ENCODE measurements around the gene FAM89B. TPM values are rescaled to one million over a fixed set of nuclear protein-coding genes. Genes with fewer than 3 reads are reported as not detected.

Gene FAM89B
- total RNA-seq, 1 experiment from 2014 or later = 40.0 TPM

DNA sequence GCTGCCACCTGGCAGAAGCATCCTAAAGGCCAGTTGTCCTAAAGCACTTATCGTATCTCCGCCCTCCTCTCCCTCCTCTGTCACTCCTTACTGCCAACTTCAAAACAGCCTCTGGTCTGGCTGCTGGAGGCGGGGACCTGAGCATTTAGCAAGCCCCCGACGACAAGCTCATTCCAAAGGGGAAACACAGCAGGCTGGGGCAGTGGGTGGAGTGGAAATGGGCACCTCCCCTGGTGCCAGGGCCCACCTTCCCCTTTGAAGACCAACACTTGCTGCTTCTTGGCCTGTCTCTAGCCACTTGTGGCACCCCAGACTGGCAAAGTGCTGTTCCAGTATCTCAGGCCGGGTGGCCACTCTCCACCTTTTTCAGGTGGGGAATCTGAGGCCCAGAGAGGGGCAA lies 38.1 kb downstream of the FAM89B start:
- no peak for DNase-seq (ENCODE audit: low read depth)

DNA sequence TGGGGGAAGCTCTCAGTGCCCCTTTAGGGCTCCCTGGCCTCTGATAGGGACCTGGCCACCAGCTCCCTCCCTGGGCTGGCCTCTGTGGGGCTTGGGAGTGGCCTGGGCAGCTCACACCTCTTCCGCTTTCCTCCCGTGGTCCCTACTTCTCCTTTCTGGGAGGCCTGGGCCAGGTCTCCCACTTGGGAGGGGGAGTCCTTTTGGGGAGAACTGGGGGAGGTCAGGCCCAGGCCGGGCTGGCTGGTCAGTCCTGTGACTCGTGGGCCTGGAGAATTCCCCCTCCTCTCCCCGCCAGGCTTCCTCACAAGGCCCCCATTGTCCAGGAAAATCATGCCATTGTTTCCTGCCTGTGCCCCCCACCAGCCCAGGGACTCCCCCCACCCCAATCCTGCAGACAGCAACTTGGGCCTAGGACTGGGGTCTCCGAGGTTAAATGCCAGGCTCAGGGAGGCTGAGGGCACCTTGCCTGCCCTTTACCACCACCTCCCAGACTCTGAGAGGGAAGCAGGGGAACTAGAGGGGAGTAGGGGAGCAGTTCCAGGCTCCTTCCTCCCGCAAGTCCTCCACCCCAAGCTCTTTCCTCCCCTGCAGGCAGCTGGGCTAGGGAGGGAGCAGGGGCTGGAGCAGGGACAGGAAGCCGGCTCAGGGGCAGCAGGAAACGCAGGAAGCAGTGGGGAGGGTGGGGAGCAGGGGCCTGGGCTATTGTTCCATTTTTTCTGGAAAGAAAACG lies 38.9 kb downstream of the FAM89B start:
- DNase-seq (ENCODE audit: low read depth) = no peak

DNA sequence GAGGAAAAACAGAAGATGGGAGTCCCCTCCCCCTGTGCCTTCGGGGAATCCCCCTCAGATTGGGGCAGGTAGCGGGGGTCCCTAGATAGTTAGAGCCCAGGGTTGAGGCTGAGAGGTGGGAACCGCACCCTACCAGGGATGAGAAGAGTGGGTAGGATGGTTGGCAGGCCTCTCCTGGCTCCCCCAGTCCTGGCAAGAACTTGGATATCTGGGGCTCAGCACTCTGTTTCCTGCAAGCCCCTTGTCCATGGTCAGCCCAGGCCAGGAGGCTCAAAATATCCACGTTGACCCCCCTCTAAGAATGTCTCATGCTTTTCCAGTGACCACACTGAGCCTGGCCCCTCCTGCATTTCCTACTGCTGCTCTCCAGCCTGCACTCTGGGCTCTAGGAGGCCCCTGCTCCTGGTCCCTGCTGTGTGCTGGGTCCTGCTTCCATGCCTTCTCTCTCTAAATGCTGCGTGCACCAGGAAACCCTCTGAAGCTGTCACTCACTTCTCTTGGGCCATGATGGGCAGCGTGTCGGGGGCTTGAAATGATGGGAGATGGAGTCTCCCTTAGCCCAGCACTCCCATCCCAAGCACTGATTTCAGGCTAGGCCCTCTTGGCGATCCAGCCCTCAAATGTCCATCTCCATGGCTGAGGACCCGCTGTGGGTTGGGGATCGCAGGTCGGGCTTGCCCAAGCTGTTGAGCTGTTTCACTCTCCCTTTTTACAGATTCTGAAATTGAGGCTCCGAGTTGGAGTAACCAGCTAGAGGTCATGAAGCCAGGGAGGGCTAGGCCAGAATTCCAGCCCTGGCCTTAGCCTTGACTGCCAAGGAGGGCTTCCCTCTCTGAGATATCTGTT lies 39.6 kb downstream of the FAM89B start:
- no peak for DNase-seq (ENCODE audit: low read depth)

DNA sequence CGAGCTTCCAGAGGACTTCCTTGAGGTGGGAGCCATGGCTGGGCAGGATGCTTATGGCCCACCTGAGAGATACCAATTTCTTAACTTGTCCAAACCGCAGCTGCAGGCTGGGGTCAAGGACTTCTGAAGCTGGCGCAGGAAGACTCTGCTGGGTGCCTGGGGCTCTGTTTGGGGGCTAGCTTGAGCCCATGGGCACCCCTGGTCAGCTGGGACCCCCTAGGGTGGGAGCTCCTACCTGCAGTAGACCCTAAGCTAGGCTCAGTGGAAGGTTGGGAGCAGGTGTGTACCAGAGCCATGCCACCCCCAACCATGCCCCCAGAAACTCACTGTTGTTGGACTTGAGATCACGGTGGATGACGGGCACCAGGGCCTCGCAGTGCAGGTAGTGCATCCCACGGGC lies 40.4 kb downstream of the FAM89B start:
- DNase-seq (ENCODE audit: low read depth) = no peak

DNA sequence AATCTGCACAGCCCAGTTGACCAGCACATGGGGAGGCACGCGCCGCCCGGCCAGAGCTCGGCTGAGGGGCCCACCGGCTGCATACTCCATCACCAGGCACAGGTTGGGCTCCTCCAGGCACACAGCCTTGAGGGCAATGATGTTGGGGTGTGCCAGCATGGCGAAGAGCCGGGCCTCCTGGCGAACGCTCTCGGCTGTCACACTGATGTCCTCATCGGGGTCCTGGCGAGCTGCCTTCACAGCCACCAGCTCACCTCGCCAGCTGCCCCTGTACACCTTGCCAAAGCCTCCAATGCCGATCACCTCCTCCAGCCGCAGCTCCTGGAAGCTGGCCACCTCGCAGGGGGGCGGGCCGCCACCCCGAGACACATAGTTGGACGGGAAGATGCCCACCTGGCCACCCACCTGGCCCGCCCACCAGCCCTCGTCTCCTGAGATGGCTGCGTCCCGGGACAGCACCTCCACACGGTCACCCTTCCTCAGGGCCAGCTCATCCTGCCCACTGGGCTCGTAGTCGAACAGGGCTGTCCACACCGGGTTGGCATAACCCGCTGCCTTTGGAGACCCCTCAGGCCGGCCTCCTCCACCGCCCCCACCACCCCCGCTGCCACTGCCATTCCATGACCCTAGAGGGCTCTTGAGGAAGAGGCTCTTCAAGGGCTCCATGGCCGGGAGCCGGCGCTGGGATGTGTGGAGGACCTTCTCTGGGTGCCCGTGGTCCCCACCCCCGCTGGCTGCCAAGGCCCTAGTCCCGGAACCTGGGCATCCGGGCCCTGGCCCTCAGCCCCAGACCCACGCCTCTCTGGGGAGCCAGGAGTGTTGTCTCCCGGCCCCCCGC lies 41.0 kb downstream of the FAM89B start:
- DNase-seq (ENCODE audit: low read depth) = no peak

DNA sequence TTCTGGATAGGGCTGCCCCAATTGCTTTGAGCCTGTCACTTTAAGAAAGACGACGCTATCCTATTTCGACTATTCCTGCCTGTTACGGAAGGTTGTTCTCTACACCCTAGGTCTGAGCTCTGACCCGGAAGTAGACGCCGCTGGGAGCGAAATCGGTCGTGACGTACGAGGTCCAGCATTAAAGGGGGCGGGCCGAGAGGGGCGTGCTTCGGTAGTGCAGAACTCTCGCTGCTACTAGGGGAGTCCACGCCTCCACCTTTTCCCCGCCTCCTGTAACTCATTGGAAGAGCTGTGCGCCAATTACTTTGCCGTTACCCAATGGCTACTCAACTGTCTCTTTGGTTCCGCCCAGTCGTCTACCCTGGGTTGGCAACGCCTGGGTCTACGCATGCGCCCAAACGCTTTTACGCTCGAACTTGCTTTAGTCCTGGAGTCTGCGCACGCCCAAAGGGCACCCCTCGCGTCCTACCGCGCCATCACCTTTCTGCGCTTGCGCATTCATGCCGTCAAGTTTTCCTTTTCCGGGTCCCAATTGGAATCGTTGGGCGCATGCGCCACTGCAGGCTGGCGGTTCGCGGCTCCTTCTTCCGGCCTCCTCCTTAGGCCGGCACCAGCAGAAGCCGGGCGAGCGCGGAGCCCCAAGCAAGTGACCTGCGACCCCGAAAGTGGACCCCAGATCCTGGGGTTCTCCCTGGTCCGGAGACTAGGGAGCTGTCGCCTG lies 43.1 kb downstream of the FAM89B start, which contains the start of gene PCNX3:
TSS of gene PCNX3 (plus strand) at position 548 of the 721 bp plus-strand sequence. CDS start 536 bp downstream, outside the sequence.
- DNase-seq (ENCODE audit: low read depth) = peak; percentile 100

DNA sequence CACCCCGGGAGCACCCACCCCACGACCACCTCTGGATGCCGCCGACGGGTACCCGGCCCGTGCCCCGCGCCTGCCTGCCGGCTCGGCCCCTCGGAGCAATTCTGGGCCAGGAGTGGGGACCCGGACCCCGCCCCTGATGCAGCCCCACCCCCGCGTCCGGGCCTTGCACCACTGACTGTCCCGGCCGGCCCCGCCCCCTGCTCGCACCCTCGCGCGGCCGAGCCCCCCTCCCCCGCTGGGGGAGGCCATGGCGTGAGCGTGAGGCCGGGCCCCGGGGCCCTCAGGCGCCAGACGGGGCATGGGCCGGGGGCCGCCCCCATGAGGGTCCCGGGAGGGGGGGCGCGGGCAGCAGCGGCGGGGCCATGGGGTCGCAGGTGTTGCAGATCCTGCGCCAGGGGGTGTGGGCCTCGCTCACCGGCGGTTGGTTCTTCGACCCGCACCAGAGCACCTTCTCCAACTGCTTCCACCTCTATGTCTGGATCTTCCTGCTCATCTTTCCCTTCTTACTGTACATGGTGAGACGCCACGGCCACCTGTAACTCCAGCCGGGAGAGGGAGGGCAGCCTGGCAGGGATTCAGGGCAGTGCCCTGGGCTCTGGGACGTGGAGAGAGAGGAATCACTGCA lies 43.7 kb downstream of the FAM89B start:
- DNase-seq (ENCODE audit: low read depth) = peak; percentile 40

DNA sequence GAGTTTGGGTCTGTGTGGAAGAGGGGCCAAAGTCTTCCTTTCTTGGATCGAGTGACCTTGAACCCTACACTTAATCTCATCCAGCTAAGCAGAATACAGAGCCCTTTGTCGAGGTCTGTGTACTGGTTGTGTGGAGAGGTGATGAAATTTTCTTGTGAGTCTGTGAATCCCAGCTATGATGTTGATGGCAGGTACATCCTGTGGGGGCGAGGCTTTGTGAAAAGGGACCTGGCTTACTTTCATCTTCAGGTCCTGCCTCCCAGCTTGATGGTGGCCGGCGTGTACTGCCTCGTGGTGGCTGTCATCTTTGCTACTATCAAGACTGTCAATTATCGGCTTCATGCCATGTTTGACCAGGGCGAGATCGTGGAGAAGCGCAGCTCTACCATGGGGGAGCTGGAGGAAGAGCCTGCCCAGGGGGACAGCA lies 44.2 kb downstream of the FAM89B start:
- no peak for DNase-seq (ENCODE audit: low read depth)

DNA sequence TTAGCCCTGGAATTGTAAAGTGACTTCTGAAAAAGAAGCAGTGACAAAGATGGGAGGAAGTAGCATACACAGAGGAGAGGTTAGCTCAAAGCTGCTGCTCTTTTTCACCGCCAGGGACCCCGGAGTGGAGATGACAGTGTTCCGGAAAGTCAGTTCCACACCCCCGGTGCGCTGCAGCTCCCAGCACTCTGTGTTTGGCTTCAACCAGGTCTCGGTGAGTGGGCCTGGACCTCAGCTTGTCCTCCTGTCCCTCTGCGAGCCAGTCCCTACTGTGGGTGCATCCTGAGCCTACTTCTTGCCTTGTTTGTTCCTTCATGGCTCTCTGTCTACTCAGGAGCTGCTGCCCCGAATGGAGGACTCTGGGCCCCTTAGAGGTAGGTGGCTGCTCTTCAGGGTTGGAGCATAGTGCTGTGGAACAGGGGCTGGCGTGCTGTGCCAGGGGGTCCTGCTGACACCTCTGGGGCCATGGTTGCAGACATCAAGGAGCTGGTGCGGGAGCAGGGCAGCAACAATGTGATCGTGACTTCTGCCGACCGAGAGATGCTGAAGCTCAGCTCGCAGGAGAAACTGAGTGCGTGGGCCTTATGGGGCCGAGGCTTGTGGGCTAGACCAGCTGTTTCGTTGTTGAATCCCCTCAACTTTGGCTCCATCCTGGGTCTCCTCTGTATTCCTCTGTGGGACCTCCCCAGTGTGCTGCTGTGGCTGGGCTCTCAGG lies 45.0 kb downstream of the FAM89B start:
- DNase-seq (ENCODE audit: low read depth) = no peak

DNA sequence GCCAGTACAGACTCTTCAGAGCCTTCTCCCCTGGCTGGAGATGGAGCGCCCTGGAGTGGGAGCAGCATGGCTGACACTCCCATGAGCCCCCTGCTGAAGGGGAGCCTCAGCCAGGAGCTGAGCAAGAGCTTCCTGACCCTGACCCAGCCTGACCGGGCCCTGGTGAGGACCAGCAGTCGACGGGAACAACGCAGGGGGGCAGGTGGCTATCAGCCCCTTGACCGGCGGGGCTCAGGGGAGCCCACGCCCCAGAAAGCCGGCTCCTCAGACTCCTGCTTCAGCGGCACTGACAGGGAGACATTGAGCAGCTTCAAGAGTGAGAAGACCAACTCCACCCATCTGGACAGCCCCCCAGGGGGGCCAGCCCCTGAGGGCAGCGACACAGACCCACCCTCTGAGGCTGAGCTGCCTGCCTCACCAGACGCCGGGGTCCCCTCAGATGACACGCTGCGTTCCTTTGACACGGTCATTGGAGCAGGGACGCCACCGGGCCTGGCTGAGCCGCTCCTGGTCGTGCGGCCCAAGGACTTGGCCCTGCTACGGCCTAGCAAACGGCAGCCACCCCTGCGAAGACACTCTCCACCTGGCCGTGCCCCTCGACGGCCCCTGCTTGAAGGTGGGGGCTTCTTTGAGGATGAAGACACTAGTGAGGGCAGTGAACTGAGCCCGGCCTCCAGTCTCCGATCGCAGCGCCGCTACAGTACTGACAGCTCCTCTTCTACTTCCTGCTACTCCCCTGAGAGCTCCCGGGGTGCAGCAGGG lies 45.8 kb downstream of the FAM89B start:
- no peak for DNase-seq (ENCODE audit: low read depth)

DNA sequence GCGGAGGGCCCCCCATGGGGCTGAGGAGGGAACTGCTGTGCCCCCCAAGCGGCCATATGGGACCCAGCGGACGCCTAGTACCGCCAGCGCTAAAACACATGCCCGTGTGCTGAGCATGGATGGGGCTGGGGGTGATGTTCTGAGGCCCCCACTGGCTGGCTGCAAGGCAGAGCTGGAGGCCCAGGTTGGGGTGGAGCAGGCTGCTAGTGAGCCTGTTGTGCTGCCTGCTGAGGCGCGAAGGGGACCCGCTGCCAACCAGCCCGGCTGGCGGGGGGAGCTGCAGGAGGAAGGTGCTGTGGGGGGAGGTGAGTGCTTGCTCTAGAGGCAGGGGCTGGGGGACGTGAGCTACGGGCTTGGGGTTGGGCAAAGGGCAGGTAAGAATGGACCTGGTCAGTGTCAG lies 46.4 kb downstream of the FAM89B start:
- no peak for DNase-seq (ENCODE audit: low read depth)

DNA sequence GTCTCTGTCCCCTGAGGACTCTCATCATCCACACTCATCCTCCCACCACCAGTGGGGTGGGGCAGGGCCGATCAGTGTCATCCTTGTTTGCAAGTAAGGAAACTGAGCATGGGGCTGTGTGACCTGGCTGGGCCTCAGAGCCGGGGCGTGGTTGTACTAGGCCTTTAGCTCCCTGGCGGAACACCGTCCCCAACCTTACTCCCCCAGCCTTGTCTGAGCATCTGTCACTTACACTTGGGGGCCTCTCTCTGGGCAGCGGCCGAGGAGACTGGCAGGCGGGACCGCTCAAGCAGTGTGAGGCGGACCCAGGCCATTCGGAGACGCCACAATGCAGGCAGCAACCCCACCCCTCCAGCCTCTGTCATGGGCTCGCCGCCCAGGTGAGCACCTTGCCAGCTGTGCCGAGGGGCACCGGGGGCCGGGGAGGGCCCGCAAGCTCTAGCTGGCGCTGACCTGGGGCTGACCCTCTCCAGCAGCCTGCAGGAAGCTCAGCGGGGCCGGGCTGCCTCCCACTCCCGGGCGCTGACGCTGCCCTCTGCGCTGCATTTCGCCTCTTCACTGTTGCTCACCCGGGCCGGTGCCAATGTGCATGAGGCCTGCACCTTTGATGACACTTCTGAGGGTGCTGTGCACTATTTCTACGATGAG lies 47.1 kb downstream of the FAM89B start:
- DNase-seq (ENCODE audit: low read depth) = no peak

DNA sequence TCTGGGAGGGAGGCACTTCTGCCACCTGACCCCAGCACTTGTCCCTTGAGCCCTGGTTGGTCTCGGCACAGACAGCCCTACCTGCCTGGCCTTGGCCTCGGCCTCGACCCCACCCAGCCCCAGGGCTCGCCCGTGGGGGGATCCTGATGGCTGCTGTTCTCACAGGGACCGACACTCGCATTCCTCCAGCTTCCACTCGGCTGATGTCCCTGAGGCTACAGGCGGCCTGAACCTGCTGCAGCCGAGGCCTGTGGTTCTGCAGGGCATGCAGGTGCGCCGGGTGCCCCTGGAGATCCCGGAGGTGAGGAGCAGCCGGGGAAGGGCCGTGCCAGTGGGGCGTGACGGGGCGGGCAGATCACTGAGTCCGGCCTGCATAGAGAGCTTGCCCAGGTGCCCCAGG lies 48.3 kb downstream of the FAM89B start:
- no peak for DNase-seq (ENCODE audit: low read depth)

DNA sequence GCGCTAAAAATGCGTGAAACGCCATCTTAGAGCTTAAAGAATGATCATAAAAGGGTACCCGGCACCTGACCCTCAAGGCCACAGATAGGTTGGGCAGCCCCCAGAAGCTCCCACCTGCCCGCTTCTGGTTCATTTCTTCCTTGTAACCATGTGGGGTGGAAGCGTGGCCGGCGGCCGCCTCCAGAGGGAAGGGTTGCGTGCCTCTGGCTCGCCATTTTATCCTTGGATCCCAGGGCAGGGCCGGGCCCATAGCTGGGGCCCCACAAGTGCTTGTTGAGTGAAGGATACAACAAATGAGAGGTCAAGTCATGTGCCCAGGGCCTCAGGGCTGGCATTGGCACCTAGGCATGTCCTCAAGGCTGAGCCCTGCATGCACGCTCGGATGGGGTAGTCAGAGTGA lies 49.1 kb downstream of the FAM89B start:
- no peak for DNase-seq (ENCODE audit: low read depth)

DNA sequence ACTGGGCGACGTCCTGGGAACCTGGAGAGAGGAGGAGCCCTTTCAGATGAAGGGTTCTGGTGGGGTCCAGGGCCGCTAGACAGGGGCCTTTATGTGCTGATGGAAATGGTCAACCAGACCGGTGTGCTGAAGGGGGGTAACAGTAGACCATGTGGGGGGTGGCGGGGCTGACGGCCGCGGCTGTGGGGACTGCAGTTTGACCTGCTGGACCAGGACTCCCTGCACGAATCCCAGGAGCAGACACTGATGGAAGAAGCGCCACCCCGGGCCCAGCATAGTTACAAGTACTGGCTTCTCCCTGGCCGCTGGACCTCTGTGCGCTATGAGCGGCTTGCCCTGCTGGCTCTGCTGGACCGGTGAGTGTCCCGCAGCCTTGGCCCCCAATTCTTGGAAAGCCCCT lies 49.7 kb downstream of the FAM89B start:
- no peak for DNase-seq (ENCODE audit: low read depth)

DNA sequence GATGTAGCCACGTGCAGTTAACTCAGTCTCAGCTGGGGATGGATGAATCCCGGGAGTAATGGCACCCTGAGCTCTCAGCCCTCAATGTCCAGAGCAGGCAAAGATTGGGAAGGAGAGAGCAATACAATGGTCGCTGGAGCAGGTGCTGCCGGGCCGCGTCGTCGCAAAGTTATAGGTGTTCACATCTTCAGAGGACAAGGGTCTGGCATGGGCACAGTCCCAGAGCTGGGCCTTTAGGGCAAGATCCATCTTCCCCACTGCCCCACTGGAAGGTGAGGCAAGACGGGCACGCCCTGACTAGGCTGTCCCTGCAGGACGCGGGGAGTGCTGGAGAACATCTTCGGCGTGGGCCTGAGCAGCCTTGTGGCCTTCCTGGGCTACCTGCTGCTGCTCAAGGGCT lies 50.8 kb downstream of the FAM89B start:
- no peak for DNase-seq (ENCODE audit: low read depth)

Measured in M059J (cell line).